ENCODE data around the gene PPP2R2D. TPM values are rescaled to one million over a fixed set of nuclear protein-coding genes. Genes with fewer than 3 reads are reported as not detected.

Gene PPP2R2D
- total and polyA plus RNA-seq, 4 donors: 15.6 to 51.4 (median 22.0) TPM

GRCh38 chr10:131977323-131978096 is 76.7 kb downstream of the PPP2R2D start:
- Histone ChIP-seq H3K9ac (ENCODE audit: insufficient read depth in 1 of 2, low read length in 2 of 2) (no peak overlapping the region), H3K4me1 (ENCODE audit: control insufficient read depth in 5 of 5, insufficient read depth in 5 of 5, low read length in 5 of 5) (peaks cover 5 to 25% (median 16%) of the 10 kb centered on the region in 5 donors), H3K36me3 (ENCODE audit: control insufficient read depth in 4 of 4, insufficient read depth in 4 of 4, low read length in 4 of 4) (peaks cover 0 to 8% (median 3%) of the 10 kb centered on the region in 4 donors), H3K27me3 (ENCODE audit: control insufficient read depth in 3 of 3, insufficient read depth in 3 of 3, low read length in 2 of 3) (no peaks in the 10 kb centered on the region), H3K9me3 (ENCODE audit: control insufficient read depth in 4 of 4, insufficient read depth in 3 of 4, low read length in 3 of 4) (no peaks in the 10 kb centered on the region), H3K27ac (ENCODE audit: low read depth in 1 of 2, low read length in 1 of 2) (no peak overlapping the region), H3K4me3 (no peak overlapping the region)
- TF ChIP-seq, protein P1, sequence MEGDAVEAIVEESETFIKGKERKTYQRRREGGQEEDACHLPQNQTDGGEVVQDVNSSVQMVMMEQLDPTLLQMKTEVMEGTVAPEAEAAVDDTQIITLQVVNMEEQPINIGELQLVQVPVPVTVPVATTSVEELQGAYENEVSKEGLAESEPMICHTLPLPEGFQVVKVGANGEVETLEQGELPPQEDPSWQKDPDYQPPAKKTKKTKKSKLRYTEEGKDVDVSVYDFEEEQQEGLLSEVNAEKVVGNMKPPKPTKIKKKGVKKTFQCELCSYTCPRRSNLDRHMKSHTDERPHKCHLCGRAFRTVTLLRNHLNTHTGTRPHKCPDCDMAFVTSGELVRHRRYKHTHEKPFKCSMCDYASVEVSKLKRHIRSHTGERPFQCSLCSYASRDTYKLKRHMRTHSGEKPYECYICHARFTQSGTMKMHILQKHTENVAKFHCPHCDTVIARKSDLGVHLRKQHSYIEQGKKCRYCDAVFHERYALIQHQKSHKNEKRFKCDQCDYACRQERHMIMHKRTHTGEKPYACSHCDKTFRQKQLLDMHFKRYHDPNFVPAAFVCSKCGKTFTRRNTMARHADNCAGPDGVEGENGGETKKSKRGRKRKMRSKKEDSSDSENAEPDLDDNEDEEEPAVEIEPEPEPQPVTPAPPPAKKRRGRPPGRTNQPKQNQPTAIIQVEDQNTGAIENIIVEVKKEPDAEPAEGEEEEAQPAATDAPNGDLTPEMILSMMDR (IDR thresholded peaks at IDR 0.05; ENCODE audit: control extremely low read depth, extremely low read depth): no peak
- DNase-seq (no peak), ATAC-seq (ENCODE audit: insufficient read depth, low FRiP score) (no peak)
- 88 to 92% methylated on average over 13 of the region's 13 CpGs for WGBS, 2 donors

- Histone ChIP-seq H3K27ac (ENCODE audit: low read depth in 1 of 2, low read length in 1 of 2) (no peak overlapping the region), H3K9me3 (ENCODE audit: control insufficient read depth in 4 of 4, insufficient read depth in 3 of 4, low read length in 3 of 4) (no peaks in the 10 kb centered on the region), H3K4me1 (ENCODE audit: control insufficient read depth in 5 of 5, insufficient read depth in 5 of 5, low read length in 5 of 5) (peaks cover 5 to 18% (median 12%) of the 10 kb centered on the region in 5 donors), H3K36me3 (ENCODE audit: control insufficient read depth in 4 of 4, insufficient read depth in 4 of 4, low read length in 4 of 4) (peaks cover 0 to 5% (median 1%) of the 10 kb centered on the region in 4 donors), H3K4me3 (no peak overlapping the region), H3K9ac (ENCODE audit: insufficient read depth in 1 of 2, low read length in 2 of 2) (no peak overlapping the region), H3K27me3 (ENCODE audit: control insufficient read depth in 3 of 3, insufficient read depth in 3 of 3, low read length in 2 of 3) (no peaks in the 10 kb centered on the region)
- WGBS, 2 donors: 85 to 92% methylated on average over 3 of the region's 3 CpGs
- DNase-seq: no peak
- no peak for ATAC-seq (ENCODE audit: insufficient read depth, low FRiP score)
- TF ChIP-seq, protein P1 (IDR thresholded peaks at IDR 0.05; ENCODE audit: control extremely low read depth, extremely low read depth): no peak
These were observed 77.6 kb downstream of the PPP2R2D start for GRCh38 chr10:131978366-131978765.

DNA sequence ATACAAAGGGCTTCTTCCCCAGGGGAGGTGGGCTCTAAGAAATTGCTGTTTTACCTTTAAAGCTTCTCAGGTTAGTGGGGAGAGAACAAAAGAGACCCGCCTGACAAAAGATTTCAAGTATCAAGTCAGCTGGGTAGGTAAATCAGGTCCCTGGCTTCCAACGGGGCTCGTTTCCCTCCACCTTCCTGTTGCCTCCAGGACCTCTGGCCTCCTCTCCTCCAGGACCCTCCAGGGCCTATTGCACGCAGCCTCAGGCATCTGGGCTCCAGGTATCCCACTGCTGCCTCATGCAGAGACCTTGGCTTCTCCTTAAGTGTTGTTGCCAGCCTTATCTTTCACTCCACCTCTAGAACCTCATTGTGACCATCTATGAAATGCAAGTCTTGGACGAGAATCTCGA is 78.0 kb downstream of the PPP2R2D start:
- Histone ChIP-seq H3K4me3 (no peak overlapping the region), H3K9ac (ENCODE audit: insufficient read depth in 1 of 2, low read length in 2 of 2) (no peak overlapping the region), H3K36me3 (ENCODE audit: control insufficient read depth in 4 of 4, insufficient read depth in 4 of 4, low read length in 4 of 4) (peaks cover 0 to 5% (median 0%) of the 10 kb centered on the region in 4 donors), H3K27ac (ENCODE audit: low read depth in 1 of 2, low read length in 1 of 2) (no peak overlapping the region), H3K27me3 (ENCODE audit: control insufficient read depth in 3 of 3, insufficient read depth in 3 of 3, low read length in 2 of 3) (no peaks in the 10 kb centered on the region), H3K9me3 (ENCODE audit: control insufficient read depth in 4 of 4, insufficient read depth in 3 of 4, low read length in 3 of 4) (no peaks in the 10 kb centered on the region), H3K4me1 (ENCODE audit: control insufficient read depth in 5 of 5, insufficient read depth in 5 of 5, low read length in 5 of 5) (peaks cover 5 to 18% (median 9%) of the 10 kb centered on the region in 5 donors)
- TF ChIP-seq, protein P1 (IDR thresholded peaks at IDR 0.05; ENCODE audit: control extremely low read depth, extremely low read depth): no peak
- no peak for DNase-seq
- 83 to 86% methylated on average over 6 of the region's 6 CpGs for WGBS, 2 donors
- ATAC-seq (ENCODE audit: insufficient read depth, low FRiP score): no peak

Data from lung (tissue), 12 donors.